Suppressor macrophage treated with lipopolysaccharide for 1 hour (primary cell): Measurements from ENCODE around the gene TSN.

Source experiments
- DNase-seq, 3 donors: peaks; one replicate each; pipeline ENCODE4 v3.0.0-alpha.2; 2020 to 2022

Gene TSN

GRCh38 chr2:121748202-121748601, 7.2 kb upstream of the TSN start:
- DNase-seq = peak; percentile 26 to 31 (median 28)

GRCh38 chr2:121754851-121755236, 607 bp upstream of the TSN start:
- no peak for DNase-seq

- no peak for DNase-seq
These were observed 9.3 kb downstream of the TSN start for GRCh38 chr2:121764681-121765228.

GRCh38 chr2:121766624-121767023, 11.2 kb downstream of the TSN start:
- DNase-seq = no peak

- DNase-seq = no peak
These were observed 12.8 kb downstream of the TSN start for GRCh38 chr2:121768143-121768755.

- no peak for DNase-seq
These were observed 16.7 kb downstream of the TSN start for GRCh38 chr2:121771976-121772742.

- no peak for DNase-seq
These were observed 18.8 kb downstream of the TSN start for GRCh38 chr2:121774235-121774634.

GRCh38 chr2:121776361-121776760, 20.9 kb downstream of the TSN start:
- no peak for DNase-seq

- DNase-seq = no peak
These were observed 21.6 kb downstream of the TSN start for GRCh38 chr2:121776885-121777698.

- DNase-seq = no peak
These were observed 22.2 kb downstream of the TSN start for GRCh38 chr2:121777699-121778058.

GRCh38 chr2:121778741-121779487, 23.5 kb downstream of the TSN start:
- DNase-seq = no peak

GRCh38 chr2:121783180-121783579, 27.7 kb downstream of the TSN start:
- DNase-seq = no peak

GRCh38 chr2:121788685-121789084, 33.2 kb downstream of the TSN start:
- DNase-seq = no peak

GRCh38 chr2:121790276-121790956, 35.0 kb downstream of the TSN start:
- DNase-seq = peak; percentile 19 to 52 (median 46)

GRCh38 chr2:121791290-121791689, 35.8 kb downstream of the TSN start:
- DNase-seq = no peak

GRCh38 chr2:121791801-121792221, 36.4 kb downstream of the TSN start:
- DNase-seq = no peak

GRCh38 chr2:121793816-121794215, 38.4 kb downstream of the TSN start:
- DNase-seq = no peak

GRCh38 chr2:121794233-121794632, 38.8 kb downstream of the TSN start:
- DNase-seq = no peak

GRCh38 chr2:121796239-121796638, 40.8 kb downstream of the TSN start:
- no peak for DNase-seq

- DNase-seq = no peak
These were observed 43.2 kb downstream of the TSN start for GRCh38 chr2:121798617-121799016.

- no peak for DNase-seq
These were observed 46.5 kb downstream of the TSN start for GRCh38 chr2:121801916-121802315.

GRCh38 chr2:121803503-121803902, 48.1 kb downstream of the TSN start:
- DNase-seq = no peak
